ENCODE results near the gene LHFPL2.
"Not testable (repeated sequence)": the region's sequence is repeated elsewhere in the genome, so short reads cannot be mapped to it uniquely, and the experiment has no call there.

Gene LHFPL2

DNA sequence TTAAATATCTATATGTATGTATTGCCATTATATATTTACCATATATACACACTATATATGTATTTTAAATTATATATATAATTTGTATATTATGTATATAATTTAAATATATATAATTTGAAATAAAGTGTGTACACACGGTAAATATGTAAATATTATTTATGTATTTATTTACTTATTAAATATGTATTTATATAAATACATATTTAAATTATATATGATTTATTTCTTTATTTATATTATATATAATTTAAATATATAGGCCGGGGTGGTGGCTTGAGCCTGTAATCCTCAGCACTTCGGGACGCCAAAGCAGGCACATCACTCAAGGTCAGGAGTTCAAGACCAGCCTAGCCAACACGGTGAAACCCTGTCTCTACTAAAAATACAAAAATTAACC lies 31.3 kb upstream of the LHFPL2 start:
- Histone ChIP-seq H3K27me3 (ENCODE audit: control insufficient read depth in 1 of 2, insufficient read depth in 2 of 2, low read length in 2 of 2) (no peaks in the 10 kb centered on the region), H3K36me3 (ENCODE audit: control insufficient read depth in 1 of 2, insufficient read depth in 2 of 2, low read length in 2 of 2) (no peaks in the 10 kb centered on the region), H3K9me3 (ENCODE audit: control insufficient read depth in 1 of 2, low read length in 2 of 2) (no peaks in the 10 kb centered on the region)

DNA sequence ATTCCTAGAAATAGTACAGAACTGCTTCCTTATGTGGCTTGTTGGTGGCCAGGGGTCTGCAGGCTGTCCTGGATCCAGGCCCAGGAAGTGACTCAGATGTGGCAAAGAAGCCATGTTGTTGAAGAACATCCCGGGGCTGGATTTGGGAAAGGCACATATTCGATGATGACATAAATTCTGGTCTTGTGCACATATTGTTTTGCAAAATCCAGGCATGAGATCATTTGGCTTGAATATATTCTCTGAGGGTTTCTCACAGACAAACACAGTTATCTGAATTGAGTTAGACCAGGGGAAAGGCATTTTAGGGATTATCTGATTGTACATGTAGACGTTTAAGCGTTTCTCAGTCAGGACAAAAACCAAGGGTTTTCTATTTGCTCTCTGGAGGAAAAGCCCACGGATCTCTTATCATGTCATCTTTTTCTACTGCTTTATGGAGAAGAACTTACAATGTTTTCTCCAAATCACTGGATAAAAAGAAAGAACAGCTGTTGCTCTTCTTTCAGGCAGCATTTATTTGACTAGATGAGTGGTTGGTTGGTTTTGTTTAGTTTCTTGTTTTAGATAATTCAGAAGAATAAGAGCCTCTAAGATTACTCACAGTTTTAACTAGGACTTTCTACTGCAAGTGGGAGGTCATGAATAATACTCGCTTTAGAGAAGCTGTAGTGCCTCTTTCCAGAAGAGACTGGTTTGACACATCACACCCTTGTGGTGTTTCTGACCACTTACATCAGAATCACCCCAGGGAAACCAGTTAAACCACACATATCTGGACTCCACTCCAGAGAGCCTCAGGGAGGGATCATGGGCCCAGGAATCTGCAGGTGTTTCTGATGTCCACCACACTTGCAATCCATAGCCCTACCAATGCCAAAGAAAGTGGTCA lies 29.5 kb upstream of the LHFPL2 start:
- Histone ChIP-seq H3K9me3 (ENCODE audit: control insufficient read depth in 1 of 2, low read length in 2 of 2) (no peaks in the 10 kb centered on the region), H3K4me3 (ENCODE audit: low read depth in 1 of 2, low read length in 2 of 2) (no peak overlapping the region), H3K4me1 (ENCODE audit: control insufficient read depth in 1 of 2, insufficient read depth in 2 of 2, low read length in 2 of 2) (peaks cover 15 to 25% of the 10 kb centered on the region in 2 donors), H3K9ac (ENCODE audit: low read depth in 1 of 2, low read length in 2 of 2) (no peak overlapping the region), H3K27ac (ENCODE audit: low read depth, low read length) (no peak overlapping the region), H3K27me3 (ENCODE audit: control insufficient read depth in 1 of 2, insufficient read depth in 2 of 2, low read length in 2 of 2) (no peaks in the 10 kb centered on the region), H3K36me3 (ENCODE audit: control insufficient read depth in 1 of 2, insufficient read depth in 2 of 2, low read length in 2 of 2) (no peaks in the 10 kb centered on the region)

More for the DNA sequence above, 31.3 kb upstream of the LHFPL2 start:
- no peak overlapping the region for H3K27ac ChIP-seq (ENCODE audit: low read depth, low read length)
- no peak overlapping the region for H3K9ac ChIP-seq (ENCODE audit: low read depth in 1 of 2, low read length in 2 of 2)
- peaks cover 15 to 25% of the 10 kb centered on the region in 2 donors for H3K4me1 ChIP-seq (ENCODE audit: control insufficient read depth in 1 of 2, insufficient read depth in 2 of 2, low read length in 2 of 2)
- H3K4me3 ChIP-seq (ENCODE audit: low read depth in 1 of 2, low read length in 2 of 2): no peak overlapping the region

GRCh38 chr5:78675956-78676730 lies 27.6 kb upstream of the LHFPL2 start:
- Histone ChIP-seq H3K9me3 (ENCODE audit: control insufficient read depth in 1 of 2, low read length in 2 of 2) (no peaks in the 10 kb centered on the region), H3K9ac (ENCODE audit: low read depth in 1 of 2, low read length in 2 of 2) (no peak overlapping the region), H3K27me3 (ENCODE audit: control insufficient read depth in 1 of 2, insufficient read depth in 2 of 2, low read length in 2 of 2) (no peaks in the 10 kb centered on the region), H3K36me3 (ENCODE audit: control insufficient read depth in 1 of 2, insufficient read depth in 2 of 2, low read length in 2 of 2) (no peaks in the 10 kb centered on the region), H3K4me3 (ENCODE audit: low read depth in 1 of 2, low read length in 2 of 2) (no peak overlapping the region), H3K27ac (ENCODE audit: low read depth, low read length) (peak overlapping the region; percentile 43), H3K4me1 (ENCODE audit: control insufficient read depth in 1 of 2, insufficient read depth in 2 of 2, low read length in 2 of 2) (peaks cover 22 to 34% of the 10 kb centered on the region in 2 donors)

- not testable (repeated sequence) for H3K27ac ChIP-seq (ENCODE audit: low read depth, low read length); H3K4me3 ChIP-seq (ENCODE audit: low read depth in 1 of 2, low read length in 2 of 2); H3K36me3 ChIP-seq (ENCODE audit: control insufficient read depth in 1 of 2, insufficient read depth in 2 of 2, low read length in 2 of 2)
Measured at GRCh38 chr5:78673827-78674226, 25.3 kb upstream of the LHFPL2 start.

DNA sequence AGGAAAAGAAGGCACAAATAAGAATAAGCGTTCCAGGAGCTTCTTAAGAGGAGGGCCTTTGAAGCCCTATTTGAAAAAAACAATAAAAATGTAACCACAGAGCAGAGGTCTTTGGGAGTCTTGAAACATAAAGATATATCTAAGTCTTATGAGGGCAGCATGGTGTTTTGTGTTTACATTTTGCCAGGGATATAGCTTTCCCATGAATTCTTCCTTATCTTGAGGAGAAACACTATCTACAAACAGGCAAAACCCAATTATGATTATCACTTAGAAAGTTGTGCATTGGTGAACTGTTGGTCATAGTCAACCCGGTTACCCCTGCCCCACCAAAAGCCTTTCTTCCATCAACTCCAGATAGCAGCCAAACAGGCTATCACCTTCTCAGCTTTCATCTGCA lies 23.6 kb upstream of the LHFPL2 start:
- Histone ChIP-seq H3K9me3 (ENCODE audit: control insufficient read depth in 1 of 2, low read length in 2 of 2) (no peaks in the 10 kb centered on the region), H3K27me3 (ENCODE audit: control insufficient read depth in 1 of 2, insufficient read depth in 2 of 2, low read length in 2 of 2) (no peaks in the 10 kb centered on the region), H3K9ac (ENCODE audit: low read depth in 1 of 2, low read length in 2 of 2) (no peak overlapping the region), H3K36me3 (ENCODE audit: control insufficient read depth in 1 of 2, insufficient read depth in 2 of 2, low read length in 2 of 2) (no peaks in the 10 kb centered on the region), H3K4me1 (ENCODE audit: control insufficient read depth in 1 of 2, insufficient read depth in 2 of 2, low read length in 2 of 2) (peaks cover 24 to 26% of the 10 kb centered on the region in 2 donors), H3K4me3 (ENCODE audit: low read depth in 1 of 2, low read length in 2 of 2) (no peak overlapping the region), H3K27ac (ENCODE audit: low read depth, low read length) (no peak overlapping the region)

More at GRCh38 chr5:78673827-78674226, 25.3 kb upstream of the LHFPL2 start:
- not testable (repeated sequence) for H3K27me3 ChIP-seq (ENCODE audit: control insufficient read depth in 1 of 2, insufficient read depth in 2 of 2, low read length in 2 of 2); H3K9me3 ChIP-seq (ENCODE audit: control insufficient read depth in 1 of 2, low read length in 2 of 2); H3K9ac ChIP-seq (ENCODE audit: low read depth in 1 of 2, low read length in 2 of 2)
- H3K4me1 ChIP-seq (ENCODE audit: control insufficient read depth in 1 of 2, insufficient read depth in 2 of 2, low read length in 2 of 2): peaks cover 24 to 38% of the 10 kb centered on the region in 2 donors

- Histone ChIP-seq H3K9me3 (ENCODE audit: control insufficient read depth in 1 of 2, low read length in 2 of 2) (no peaks in the 10 kb centered on the region), H3K36me3 (ENCODE audit: control insufficient read depth in 1 of 2, insufficient read depth in 2 of 2, low read length in 2 of 2) (no peaks in the 10 kb centered on the region), H3K4me1 (ENCODE audit: control insufficient read depth in 1 of 2, insufficient read depth in 2 of 2, low read length in 2 of 2) (peaks cover 20 to 22% of the 10 kb centered on the region in 2 donors), H3K9ac (ENCODE audit: low read depth in 1 of 2, low read length in 2 of 2) (no peak overlapping the region), H3K27ac (ENCODE audit: low read depth, low read length) (no peak overlapping the region), H3K4me3 (ENCODE audit: low read depth in 1 of 2, low read length in 2 of 2) (peak overlapping the region in 1 of 2 donors; percentile 23), H3K27me3 (ENCODE audit: control insufficient read depth in 1 of 2, insufficient read depth in 2 of 2, low read length in 2 of 2) (no peaks in the 10 kb centered on the region)
Measured at GRCh38 chr5:78671609-78672008, 23.0 kb upstream of the LHFPL2 start.

DNA sequence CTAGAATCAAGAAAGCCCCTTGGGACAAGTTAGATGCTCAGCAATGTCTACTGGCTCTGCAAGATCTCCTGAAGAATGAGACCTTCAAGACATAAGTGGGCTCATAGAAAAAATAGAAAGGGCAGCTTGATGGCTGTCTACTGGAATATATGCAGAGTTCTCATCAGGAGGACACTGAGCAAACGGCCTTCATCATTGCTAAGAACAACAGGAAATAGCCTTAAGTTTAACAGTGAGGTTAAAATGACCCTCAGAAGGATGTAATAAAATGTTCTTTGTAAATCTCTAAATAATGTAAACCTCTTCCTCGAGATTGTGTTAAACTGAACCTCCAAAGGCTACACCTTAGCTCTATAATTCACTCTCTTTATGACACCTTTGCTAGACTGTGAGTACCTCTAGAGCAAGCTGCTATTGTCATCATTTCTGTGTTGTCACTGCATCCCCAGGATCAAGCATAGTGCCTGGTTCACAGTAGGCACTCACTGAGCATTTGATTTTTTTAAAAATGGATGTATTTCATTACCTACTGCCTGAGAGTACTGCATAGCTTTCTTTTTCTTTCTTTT lies 22.2 kb upstream of the LHFPL2 start:
- Histone ChIP-seq H3K9me3 (ENCODE audit: control insufficient read depth in 1 of 2, low read length in 2 of 2) (no peaks in the 10 kb centered on the region), H3K4me3 (ENCODE audit: low read depth in 1 of 2, low read length in 2 of 2) (no peak overlapping the region), H3K27ac (ENCODE audit: low read depth, low read length) (no peak overlapping the region), H3K36me3 (ENCODE audit: control insufficient read depth in 1 of 2, insufficient read depth in 2 of 2, low read length in 2 of 2) (no peaks in the 10 kb centered on the region), H3K9ac (ENCODE audit: low read depth in 1 of 2, low read length in 2 of 2) (no peak overlapping the region), H3K4me1 (ENCODE audit: control insufficient read depth in 1 of 2, insufficient read depth in 2 of 2, low read length in 2 of 2) (peaks cover 16 to 19% of the 10 kb centered on the region in 2 donors), H3K27me3 (ENCODE audit: control insufficient read depth in 1 of 2, insufficient read depth in 2 of 2, low read length in 2 of 2) (no peaks in the 10 kb centered on the region)

GRCh38 chr5:78669331-78669730 lies 20.8 kb upstream of the LHFPL2 start:
- no peak overlapping the region for H3K4me3 ChIP-seq (ENCODE audit: low read depth in 1 of 2, low read length in 2 of 2)
- no peak overlapping the region for H3K9ac ChIP-seq (ENCODE audit: low read depth in 1 of 2, low read length in 2 of 2)
- H3K27ac ChIP-seq (ENCODE audit: low read depth, low read length): no peak overlapping the region
- no peaks in the 10 kb centered on the region for H3K36me3 ChIP-seq (ENCODE audit: control insufficient read depth in 1 of 2, insufficient read depth in 2 of 2, low read length in 2 of 2)
- no peaks in the 10 kb centered on the region for H3K27me3 ChIP-seq (ENCODE audit: control insufficient read depth in 1 of 2, insufficient read depth in 2 of 2, low read length in 2 of 2)
- no peaks in the 10 kb centered on the region for H3K9me3 ChIP-seq (ENCODE audit: control insufficient read depth in 1 of 2, low read length in 2 of 2)
- H3K4me1 ChIP-seq (ENCODE audit: control insufficient read depth in 1 of 2, insufficient read depth in 2 of 2, low read length in 2 of 2): peaks cover 10 to 13% of the 10 kb centered on the region in 2 donors

- Histone ChIP-seq H3K4me1 (ENCODE audit: control insufficient read depth in 1 of 2, insufficient read depth in 2 of 2, low read length in 2 of 2) (peaks cover 10 to 13% of the 10 kb centered on the region in 2 donors), H3K27me3 (ENCODE audit: control insufficient read depth in 1 of 2, insufficient read depth in 2 of 2, low read length in 2 of 2) (no peaks in the 10 kb centered on the region), H3K9ac (ENCODE audit: low read depth in 1 of 2, low read length in 2 of 2) (no peak overlapping the region), H3K36me3 (ENCODE audit: control insufficient read depth in 1 of 2, insufficient read depth in 2 of 2, low read length in 2 of 2) (no peaks in the 10 kb centered on the region), H3K9me3 (ENCODE audit: control insufficient read depth in 1 of 2, low read length in 2 of 2) (no peaks in the 10 kb centered on the region), H3K4me3 (ENCODE audit: low read depth in 1 of 2, low read length in 2 of 2) (no peak overlapping the region), H3K27ac (ENCODE audit: low read depth, low read length) (no peak overlapping the region)
Measured at GRCh38 chr5:78667461-78668103, 19.0 kb upstream of the LHFPL2 start.
